NB4 (cell line): ENCODE measurements around the gene GRB2.

Experiments used
- CTCF ChIP-seq: IDR thresholded peaks from one replicate; pipeline ENCODE4 v1.5.1; 2012; ENCODE audit warnings: low read depth, low read length
- MAX ChIP-seq: IDR thresholded peaks from 2 replicates; pipeline ENCODE4 v1.6.1; 2011; ENCODE audit warnings: low read depth, low read length
- MYC ChIP-seq: IDR thresholded peaks from 2 replicates; pipeline ENCODE4 v1.6.1; 2011; ENCODE audit warnings: low read depth, low read length
- POLR2A ChIP-seq: IDR thresholded peaks from 2 replicates; pipeline ENCODE4 v1.6.1; 2011; ENCODE audit warnings: mild to moderate bottlenecking; ENCODE audit not compliant: insufficient read length; ENCODE audit errors: extremely low read depth

GRCh38 chr17:75331671-75332070 is 73.8 kb downstream of the GRB2 start:
- TF ChIP-seq MYC, result no peak
- TF ChIP-seq CTCF, result no peak
- no peak for TF ChIP-seq POLR2A
- no peak for TF ChIP-seq MAX
